Mesenchymal stem cell (in vitro differentiated cells and primary cell): Measurements from ENCODE around the gene SLC2A14.
A peak's percentile ranks its signal among the peaks of the same experiment; 100 is the strongest.

Source experiments
- DNase-seq: peaks from one replicate; pipeline ENCODE4 v3.0.0-alpha.2; 2013
- H2AFZ ChIP-seq: one replicate; pipeline ENCODE4 v1.6.1; 2013; ENCODE audit warnings: low read depth, mild to moderate bottlenecking, control low read depth, inconsistent platforms, low read length, moderate library complexity
- H2AK5ac ChIP-seq: 2 replicates; pipeline ENCODE4 v1.6.1; 2013; ENCODE audit warnings: low read length, moderate library complexity, mild to moderate bottlenecking, inconsistent platforms; ENCODE audit not compliant: severe bottlenecking
- H2BK120ac ChIP-seq: one replicate; pipeline ENCODE4 v1.6.1; 2013; ENCODE audit warnings: low read depth, mild to moderate bottlenecking, inconsistent platforms, low read length, moderate library complexity
- H2BK12ac ChIP-seq, 2 experiments: one replicate each; pipeline ENCODE4 v1.6.1; 2013; ENCODE audit warnings: inconsistent platforms in 2 of 2, low read length in 2 of 2, mild to moderate bottlenecking in 2 of 2, moderate library complexity in 2 of 2, control low read depth in 1 of 2
- H2BK15ac ChIP-seq: one replicate; pipeline ENCODE4 v1.6.1; 2013; ENCODE audit warnings: mild to moderate bottlenecking, low read depth, inconsistent platforms; ENCODE audit not compliant: poor library complexity, severe bottlenecking
- H2BK5ac ChIP-seq: 2 replicates; pipeline ENCODE4 v1.6.1; 2013; ENCODE audit warnings: low read depth, mild to moderate bottlenecking, low read length, control low read depth, inconsistent platforms; ENCODE audit not compliant: poor library complexity, severe bottlenecking
- H3K14ac ChIP-seq, 2 experiments: one replicate each; pipeline ENCODE4 v1.6.1; 2013; ENCODE audit warnings: inconsistent platforms in 2 of 2, low read length in 2 of 2, control low read depth in 1 of 2, mild to moderate bottlenecking in 1 of 2, moderate library complexity in 1 of 2
- H3K18ac ChIP-seq, 2 experiments: one replicate each; pipeline ENCODE4 v1.6.1; 2013; ENCODE audit warnings: inconsistent platforms in 2 of 2, low read length in 2 of 2, control low read depth in 1 of 2, low read depth in 1 of 2, mild to moderate bottlenecking in 1 of 2
- H3K23ac ChIP-seq, 2 experiments: one replicate each; pipeline ENCODE4 v1.6.1; 2013; ENCODE audit warnings: inconsistent platforms in 2 of 2, low read length in 2 of 2, mild to moderate bottlenecking in 2 of 2, moderate library complexity in 2 of 2, control low read depth in 1 of 2
- H3K27ac ChIP-seq: 2 replicates; pipeline ENCODE4 v1.5.1; 2013; ENCODE audit warnings: mild to moderate bottlenecking, moderate library complexity, low read length, control low read depth, inconsistent platforms; ENCODE audit not compliant: poor library complexity, severe bottlenecking
- H3K27me3 ChIP-seq, 2 experiments: 2 replicates each; pipeline versions ENCODE4 v1.6.1 to v1.7.0; 2013; ENCODE audit warnings: low read length in 2 of 2, mild to moderate bottlenecking in 2 of 2, moderate library complexity in 2 of 2, control low read depth in 1 of 2, inconsistent platforms in 1 of 2; ENCODE audit not compliant: control insufficient read depth in 1 of 2, insufficient read depth in 1 of 2
- H3K36me3 ChIP-seq, 2 experiments: 2 replicates each; pipeline versions ENCODE4 v1.6.1 to v1.7.0; 2013; ENCODE audit warnings: low read length in 2 of 2, control low read depth in 1 of 2, inconsistent platforms in 1 of 2, low read depth in 1 of 2, mild to moderate bottlenecking in 1 of 2; ENCODE audit not compliant: insufficient read depth in 2 of 2, control insufficient read depth in 1 of 2
- H3K4ac ChIP-seq, 2 experiments: one replicate each; pipeline ENCODE4 v1.6.1; 2013; ENCODE audit warnings: inconsistent platforms in 2 of 2, low read length in 2 of 2, mild to moderate bottlenecking in 2 of 2, moderate library complexity in 2 of 2, control low read depth in 1 of 2, low read depth in 1 of 2
- H3K4me1 ChIP-seq: 2 replicates; pipeline ENCODE4 v1.6.1; 2013; ENCODE audit warnings: low read depth, low read length, control low read depth; ENCODE audit not compliant: control insufficient read depth, insufficient read depth
- H3K4me2 ChIP-seq: 2 replicates; pipeline ENCODE4 v1.6.1; 2013; ENCODE audit warnings: low read length, mild to moderate bottlenecking, inconsistent platforms; ENCODE audit not compliant: poor library complexity, severe bottlenecking
- H3K4me3 ChIP-seq, 2 experiments: 2 replicates each; pipeline versions ENCODE4 v1.5.1 to v1.7.0; 2013; ENCODE audit warnings: low read length in 2 of 2, mild to moderate bottlenecking in 2 of 2, control low read depth in 1 of 2, low read depth in 1 of 2; ENCODE audit not compliant: insufficient read depth in 1 of 2
- H3K79me1 ChIP-seq: replicated peaks from 2 replicates; pipeline ENCODE4 v1.6.1; 2013; ENCODE audit warnings: mild to moderate bottlenecking, control low read depth, low read length, inconsistent platforms; ENCODE audit not compliant: poor library complexity, severe bottlenecking
- H3K9ac ChIP-seq: 2 replicates; pipeline ENCODE4 v1.7.0; 2013; ENCODE audit warnings: mild to moderate bottlenecking, low read length, moderate library complexity
- H3K9me3 ChIP-seq: 2 replicates; pipeline ENCODE4 v1.7.0; 2013; ENCODE audit warnings: mild to moderate bottlenecking, low read length; ENCODE audit not compliant: control insufficient read depth
- H4K8ac ChIP-seq: one replicate; pipeline ENCODE4 v1.6.1; 2013; ENCODE audit warnings: inconsistent platforms, mild to moderate bottlenecking, low read length, moderate library complexity
- H4K91ac ChIP-seq: one replicate; pipeline ENCODE4 v1.6.1; 2013; ENCODE audit warnings: mild to moderate bottlenecking, low read length, inconsistent platforms
- WGBS: methylation state at CpG from one replicate; pipeline ENCODE4 v1.1.7; 2013; ENCODE audit warnings: mixed read lengths; 5-methylcytosine and 5-hydroxymethylcytosine counted together

Gene SLC2A14

DNA sequence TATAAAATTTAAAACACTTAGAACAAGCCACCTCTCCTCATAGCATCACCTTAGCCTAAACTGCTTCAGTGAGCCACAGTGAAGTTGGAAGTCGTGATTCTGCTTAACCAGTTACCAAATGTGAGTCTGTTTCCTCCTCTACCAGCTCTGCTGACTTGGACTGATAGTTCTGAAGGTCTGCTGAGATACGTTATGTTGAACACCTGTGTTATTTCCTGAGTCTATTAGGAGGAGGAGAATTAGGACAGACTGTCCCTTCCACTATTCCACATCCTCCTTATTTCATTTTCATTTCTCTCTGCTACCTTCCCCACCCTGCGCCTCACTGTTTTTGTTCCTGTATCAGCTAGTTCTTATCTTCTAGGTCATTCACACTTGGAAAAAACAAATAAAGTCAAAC is 2.4 kb downstream of the SLC2A14 start:
- Histone ChIP-seq H3K4me3 (no peak overlapping the region), H2AK5ac (no peak overlapping the region), H3K79me1 (no peaks in the 10 kb centered on the region), H3K4me2 (no peak overlapping the region), H2BK5ac (no peak overlapping the region), H3K4ac (no peak overlapping the region), H3K9me3 (no peaks in the 10 kb centered on the region), H3K36me3 (no peaks in the 10 kb centered on the region), H3K14ac (no peak overlapping the region), H2BK12ac (no peak overlapping the region), H3K4me1 (no peaks in the 10 kb centered on the region), H3K27me3 (peaks cover 0 to 25% of the 10 kb centered on the region in 2 experiments), H3K27ac (no peak overlapping the region), H2AFZ (no peak overlapping the region), H2BK15ac (no peak overlapping the region), H3K9ac (no peak overlapping the region), H4K91ac (no peak overlapping the region), H4K8ac (no peak overlapping the region), H3K23ac (no peak overlapping the region), H3K18ac (no peak overlapping the region), H2BK120ac (no peak overlapping the region)
- no peak for DNase-seq
- WGBS: 100% methylated on average over 1 of the region's 3 CpGs

DNA sequence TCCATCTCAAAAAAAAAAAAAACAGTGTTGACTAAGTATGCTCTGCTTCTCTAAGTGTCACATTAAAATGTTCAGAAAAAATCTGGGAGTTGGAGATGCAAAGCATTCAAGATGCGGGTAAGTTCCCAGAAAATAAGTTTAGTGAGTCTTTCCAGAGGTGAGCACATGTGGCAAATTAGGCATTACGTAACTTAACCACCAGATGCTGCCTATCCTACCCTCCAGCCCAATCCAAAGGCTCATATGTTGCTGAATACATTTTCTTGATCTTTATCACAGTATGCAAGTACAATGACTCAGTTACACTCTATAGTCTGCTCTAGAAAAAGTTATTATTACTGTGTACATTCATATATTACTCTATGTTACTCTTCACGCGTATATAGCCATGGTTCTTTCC is 3.6 kb downstream of the SLC2A14 start:
- Histone ChIP-seq H3K9ac (no peak overlapping the region), H3K23ac (no peak overlapping the region), H3K4me3 (no peak overlapping the region), H3K4me1 (no peaks in the 10 kb centered on the region), H2BK15ac (no peak overlapping the region), H2AK5ac (no peak overlapping the region), H4K91ac (no peak overlapping the region), H3K79me1 (no peaks in the 10 kb centered on the region), H3K9me3 (no peaks in the 10 kb centered on the region), H3K4ac (no peak overlapping the region), H2BK120ac (no peak overlapping the region), H2AFZ (no peak overlapping the region), H3K18ac (no peak overlapping the region), H3K14ac (no peak overlapping the region), H3K27ac (no peak overlapping the region), H3K27me3 (peaks cover 0 to 25% of the 10 kb centered on the region in 2 experiments), H2BK12ac (no peak overlapping the region), H3K36me3 (no peaks in the 10 kb centered on the region), H4K8ac (no peak overlapping the region), H3K4me2 (no peak overlapping the region), H2BK5ac (no peak overlapping the region)
- 100% methylated on average over 4 of the region's 4 CpGs for WGBS
- no peak for DNase-seq

DNA sequence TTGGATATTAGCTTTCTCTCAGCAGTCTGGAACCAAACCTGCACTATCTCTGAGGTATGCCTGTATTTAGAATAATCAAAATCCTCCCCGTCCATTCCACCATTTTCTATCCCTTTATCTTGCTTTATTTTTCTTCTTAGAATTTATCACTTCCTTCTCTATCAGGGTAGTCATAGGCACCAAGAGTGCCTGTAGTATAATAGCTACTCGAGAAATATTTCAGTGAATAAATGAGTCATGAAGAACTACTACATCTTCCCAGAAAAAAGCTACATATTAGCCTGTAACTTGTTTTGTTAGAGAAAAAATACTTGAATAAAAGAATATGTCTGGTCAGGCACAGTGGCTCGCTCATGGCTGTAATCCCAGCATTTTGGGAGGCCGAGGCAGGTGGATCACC is 4.3 kb downstream of the SLC2A14 start:
- Histone ChIP-seq H3K9me3 (no peaks in the 10 kb centered on the region), H2BK5ac (no peak overlapping the region), H3K4me2 (no peak overlapping the region), H3K4ac (no peak overlapping the region), H3K14ac (no peak overlapping the region), H4K91ac (no peak overlapping the region), H4K8ac (no peak overlapping the region), H2AFZ (no peak overlapping the region), H3K27me3 (peaks cover 0 to 21% of the 10 kb centered on the region in 2 experiments), H3K79me1 (no peaks in the 10 kb centered on the region), H2BK15ac (no peak overlapping the region), H3K36me3 (no peaks in the 10 kb centered on the region), H3K4me1 (no peaks in the 10 kb centered on the region), H3K27ac (no peak overlapping the region), H3K23ac (no peak overlapping the region), H3K4me3 (no peak overlapping the region), H2AK5ac (no peak overlapping the region), H3K9ac (no peak overlapping the region), H2BK120ac (no peak overlapping the region), H3K18ac (no peak overlapping the region), H2BK12ac (no peak overlapping the region)
- no peak for DNase-seq
- 90% methylated on average over 3 of the region's 4 CpGs for WGBS

DNA sequence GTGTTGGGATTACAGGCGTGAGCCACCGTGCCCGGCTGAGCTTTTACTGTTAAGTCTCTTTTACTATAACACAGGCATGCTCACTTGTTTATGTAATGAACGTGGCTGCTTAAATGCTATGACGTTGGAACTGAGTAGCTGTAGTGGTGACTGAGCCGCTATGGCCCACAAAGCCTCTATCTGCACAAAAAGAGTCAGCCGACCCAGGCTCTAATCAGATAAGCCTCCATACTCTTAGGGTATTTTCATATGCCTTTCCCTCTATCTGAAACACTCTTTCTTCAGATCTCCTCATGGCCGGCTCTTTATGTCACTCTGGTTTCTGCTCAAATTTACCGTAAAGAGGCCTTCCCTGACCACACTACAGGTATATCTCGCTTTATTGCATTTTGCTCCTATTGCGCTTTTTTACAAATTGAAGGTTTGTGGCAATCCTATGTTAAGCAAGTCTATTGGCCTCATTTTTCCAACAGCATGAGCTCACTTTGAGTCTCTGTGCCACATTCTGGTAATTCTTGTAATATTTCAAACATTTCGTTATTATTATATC is 8.0 kb downstream of the SLC2A14 start:
- H3K4me3 ChIP-seq: no peak overlapping the region
- H3K14ac ChIP-seq: no peak overlapping the region
- H2BK15ac ChIP-seq: no peak overlapping the region
- H2BK120ac ChIP-seq: no peak overlapping the region
- no peak overlapping the region for H3K23ac ChIP-seq
- H3K79me1 ChIP-seq: no peaks in the 10 kb centered on the region
- H3K9ac ChIP-seq: no peak overlapping the region
- H3K4me2 ChIP-seq: no peak overlapping the region
- no peaks in the 10 kb centered on the region for H3K36me3 ChIP-seq
- H3K4ac ChIP-seq: no peak overlapping the region
- no peaks in the 10 kb centered on the region for H3K4me1 ChIP-seq
- peak overlapping the region; percentile 15 for H4K8ac ChIP-seq
- no peak overlapping the region for H3K27ac ChIP-seq
- no peak overlapping the region for H4K91ac ChIP-seq
- H3K9me3 ChIP-seq: no peaks in the 10 kb centered on the region
- no peak overlapping the region for H2BK5ac ChIP-seq
- WGBS: 85% methylated on average over 11 of the region's 12 CpGs
- H2BK12ac ChIP-seq: no peak overlapping the region
- H3K27me3 ChIP-seq: no peaks in the 10 kb centered on the region
- H3K18ac ChIP-seq: no peak overlapping the region
- no peak for DNase-seq
- no peak overlapping the region for H2AFZ ChIP-seq
- no peak overlapping the region for H2AK5ac ChIP-seq
